Tibial nerve (tissue), 3 donors: ENCODE data around the gene ST3GAL3.

Source experiments
- POLR2A ChIP-seq, 2 donors: fragments of 450-650 bp; IDR thresholded peaks; one replicate each; pipeline ENCODE4 v1.6.1; 2017; ENCODE audit warnings: antibody characterized with exemption in 2 of 2, mild to moderate bottlenecking in 2 of 2, moderate library complexity in 2 of 2
- TF ChIP-seq, protein P1 (sequence below), 5 experiments: fragments of 200-600 bp in 3 of 5; fragments of 450-650 bp in 2 of 5; sonication (generic) in 3 of 5; IDR thresholded peaks; one replicate each; pipeline ENCODE4 v1.5.1; 2016 to 2019; ENCODE audit warnings: antibody characterized with exemption in 5 of 5, mild to moderate bottlenecking in 3 of 5, moderate library complexity in 2 of 5

DNA sequence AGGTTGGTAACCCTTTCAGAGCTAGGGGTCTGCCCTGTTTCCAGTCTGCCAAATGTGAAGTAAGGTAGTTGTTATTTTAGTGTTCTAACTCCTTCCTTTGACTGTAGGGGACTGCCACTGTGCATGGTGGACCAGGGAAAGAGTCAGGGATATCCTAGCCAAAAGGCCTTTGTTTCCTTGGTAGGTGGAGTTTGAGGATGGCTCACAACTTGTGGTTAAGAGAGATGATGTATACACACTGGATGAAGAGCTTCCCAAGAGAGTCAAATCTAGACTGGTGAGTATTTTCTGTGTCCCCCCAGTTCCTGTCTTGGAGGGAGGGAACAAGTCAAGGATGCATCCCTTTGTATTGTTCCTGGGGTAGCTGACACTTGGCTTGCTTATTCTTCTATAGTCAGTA is 3.5 kb upstream of the ST3GAL3 start:
- TF ChIP-seq, protein P1, sequence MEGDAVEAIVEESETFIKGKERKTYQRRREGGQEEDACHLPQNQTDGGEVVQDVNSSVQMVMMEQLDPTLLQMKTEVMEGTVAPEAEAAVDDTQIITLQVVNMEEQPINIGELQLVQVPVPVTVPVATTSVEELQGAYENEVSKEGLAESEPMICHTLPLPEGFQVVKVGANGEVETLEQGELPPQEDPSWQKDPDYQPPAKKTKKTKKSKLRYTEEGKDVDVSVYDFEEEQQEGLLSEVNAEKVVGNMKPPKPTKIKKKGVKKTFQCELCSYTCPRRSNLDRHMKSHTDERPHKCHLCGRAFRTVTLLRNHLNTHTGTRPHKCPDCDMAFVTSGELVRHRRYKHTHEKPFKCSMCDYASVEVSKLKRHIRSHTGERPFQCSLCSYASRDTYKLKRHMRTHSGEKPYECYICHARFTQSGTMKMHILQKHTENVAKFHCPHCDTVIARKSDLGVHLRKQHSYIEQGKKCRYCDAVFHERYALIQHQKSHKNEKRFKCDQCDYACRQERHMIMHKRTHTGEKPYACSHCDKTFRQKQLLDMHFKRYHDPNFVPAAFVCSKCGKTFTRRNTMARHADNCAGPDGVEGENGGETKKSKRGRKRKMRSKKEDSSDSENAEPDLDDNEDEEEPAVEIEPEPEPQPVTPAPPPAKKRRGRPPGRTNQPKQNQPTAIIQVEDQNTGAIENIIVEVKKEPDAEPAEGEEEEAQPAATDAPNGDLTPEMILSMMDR (IDR thresholded peaks at IDR 0.05) = no peak
- no peak for TF ChIP-seq POLR2A (IDR thresholded peaks at IDR 0.05)
